ENCODE measurements around the gene MED13L. TPM values are rescaled to one million over a fixed set of nuclear protein-coding genes. Genes with fewer than 3 reads are reported as not detected.

MED13L gene
- total and polyA plus RNA-seq, 2 of the 4 experiments (the other 2 are of a cell fraction), result 17.9 to 49.1 TPM

DNA sequence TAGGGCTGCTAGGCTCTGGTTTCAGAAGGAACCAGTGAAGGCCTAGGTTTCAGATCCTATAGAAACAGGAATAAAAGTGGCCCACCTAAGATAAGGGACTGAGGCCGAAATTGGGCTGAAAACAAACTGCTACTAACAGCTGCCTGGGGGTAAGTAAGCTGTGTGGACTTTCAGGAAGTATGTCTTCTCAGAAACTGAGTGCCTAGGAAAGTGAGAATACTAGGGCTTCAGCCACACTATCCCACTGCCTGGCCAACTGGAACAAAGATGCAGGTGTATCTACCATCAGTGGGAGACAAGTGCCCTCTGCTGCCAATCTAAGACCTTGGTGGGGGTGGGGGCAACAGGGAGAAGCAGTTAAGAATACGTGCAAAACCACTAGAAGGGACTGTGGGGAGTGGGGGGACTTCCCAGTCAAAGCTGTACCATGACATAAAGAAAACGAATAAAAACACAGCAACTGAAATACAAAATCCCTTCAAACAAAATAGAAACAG is 82.5 kb downstream of the MED13L start:
- CTCF ChIA-PET, result no interaction called here

More for the DNA sequence above, 82.5 kb downstream of the MED13L start:
- no peak overlapping the region for H2BK5ac ChIP-seq (ENCODE audit: low read depth, low read length, poor library complexity, severe bottlenecking)
- H3K4me3 ChIP-seq (ENCODE audit: insufficient read depth, low read depth, low read length), result no peak overlapping the region
- ATAC-seq (ENCODE audit: low read depth) (no peak), DNase-seq (no peak)
- no peaks in the 10 kb centered on the region for H3K9me3 ChIP-seq (ENCODE audit: control insufficient read depth, insufficient read depth, low read length)
- H3K79me1 ChIP-seq (ENCODE audit: low read depth in 1 of 2, low read length in 2 of 2), result peaks cover 15 to 73% of the 10 kb centered on the region in 2 experiments
- peaks cover 77% of the 10 kb centered on the region for H4K20me1 ChIP-seq (ENCODE audit: insufficient read depth, low read length)
- H2AK5ac ChIP-seq (ENCODE audit: low read depth, low read length), result no peak overlapping the region
- no peak overlapping the region for H3K56ac ChIP-seq (ENCODE audit: extremely low read depth, insufficient read depth, low read length)
- dilution Hi-C loops (cut with HindIII; ENCODE audit: low sequenced_read_pairs, unreplicated experiment) (no loop called here), in situ Hi-C loops (cut with MboI; ENCODE audit: low sequenced_read_pairs) (no loop called here), intact Hi-C loops (cut with micrococcal nuclease) (no loop called here)
- no peak overlapping the region for H4K91ac ChIP-seq (ENCODE audit: insufficient read depth, low read depth, low read length)
- TF ChIP-seq RCOR1 (IDR thresholded peaks at IDR 0.05; ENCODE audit: insufficient replicate concordance, low read length) (no peak), BHLHE40 (IDR thresholded peaks at IDR 0.05; ENCODE audit: low read depth, low read length) (no peak), NFE2L2 (IDR thresholded peaks at IDR 0.05; ENCODE audit: low read depth, low read length) (no peak), MXI1 (IDR thresholded peaks at IDR 0.05; ENCODE audit: borderline replicate concordance, low read depth, low read length) (no peak), CHD1 (IDR thresholded peaks at IDR 0.05; ENCODE audit: low read depth, low read length) (no peak), MAFK (IDR thresholded peaks at IDR 0.05; ENCODE audit: low read depth, low read length) (no peak), POLR2A (IDR thresholded peaks at IDR 0.05; ENCODE audit: low read depth, low read length) (no peak), MAZ (IDR thresholded peaks at IDR 0.05; ENCODE audit: borderline replicate concordance, low read depth, low read length) (no peak), RFX5 (IDR thresholded peaks at IDR 0.05; ENCODE audit: low read depth, low read length) (no peak), CEBPB (IDR thresholded peaks at IDR 0.05; ENCODE audit: low read depth, low read length) (no peak), FOS (IDR thresholded peaks at IDR 0.05; ENCODE audit: low read depth, low read length) (no peak)
- TF ChIP-seq, protein P1, sequence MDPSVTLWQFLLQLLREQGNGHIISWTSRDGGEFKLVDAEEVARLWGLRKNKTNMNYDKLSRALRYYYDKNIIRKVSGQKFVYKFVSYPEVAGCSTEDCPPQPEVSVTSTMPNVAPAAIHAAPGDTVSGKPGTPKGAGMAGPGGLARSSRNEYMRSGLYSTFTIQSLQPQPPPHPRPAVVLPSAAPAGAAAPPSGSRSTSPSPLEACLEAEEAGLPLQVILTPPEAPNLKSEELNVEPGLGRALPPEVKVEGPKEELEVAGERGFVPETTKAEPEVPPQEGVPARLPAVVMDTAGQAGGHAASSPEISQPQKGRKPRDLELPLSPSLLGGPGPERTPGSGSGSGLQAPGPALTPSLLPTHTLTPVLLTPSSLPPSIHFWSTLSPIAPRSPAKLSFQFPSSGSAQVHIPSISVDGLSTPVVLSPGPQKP (IDR thresholded peaks at IDR 0.05; ENCODE audit: borderline replicate concordance, low read depth, low read length), result no peak
- TF ChIP-seq, protein P2, sequence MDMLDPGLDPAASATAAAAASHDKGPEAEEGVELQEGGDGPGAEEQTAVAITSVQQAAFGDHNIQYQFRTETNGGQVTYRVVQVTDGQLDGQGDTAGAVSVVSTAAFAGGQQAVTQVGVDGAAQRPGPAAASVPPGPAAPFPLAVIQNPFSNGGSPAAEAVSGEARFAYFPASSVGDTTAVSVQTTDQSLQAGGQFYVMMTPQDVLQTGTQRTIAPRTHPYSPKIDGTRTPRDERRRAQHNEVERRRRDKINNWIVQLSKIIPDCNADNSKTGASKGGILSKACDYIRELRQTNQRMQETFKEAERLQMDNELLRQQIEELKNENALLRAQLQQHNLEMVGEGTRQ (IDR thresholded peaks at IDR 0.05; ENCODE audit: low read depth, low read length), result no peak
- TF ChIP-seq, protein P3, sequence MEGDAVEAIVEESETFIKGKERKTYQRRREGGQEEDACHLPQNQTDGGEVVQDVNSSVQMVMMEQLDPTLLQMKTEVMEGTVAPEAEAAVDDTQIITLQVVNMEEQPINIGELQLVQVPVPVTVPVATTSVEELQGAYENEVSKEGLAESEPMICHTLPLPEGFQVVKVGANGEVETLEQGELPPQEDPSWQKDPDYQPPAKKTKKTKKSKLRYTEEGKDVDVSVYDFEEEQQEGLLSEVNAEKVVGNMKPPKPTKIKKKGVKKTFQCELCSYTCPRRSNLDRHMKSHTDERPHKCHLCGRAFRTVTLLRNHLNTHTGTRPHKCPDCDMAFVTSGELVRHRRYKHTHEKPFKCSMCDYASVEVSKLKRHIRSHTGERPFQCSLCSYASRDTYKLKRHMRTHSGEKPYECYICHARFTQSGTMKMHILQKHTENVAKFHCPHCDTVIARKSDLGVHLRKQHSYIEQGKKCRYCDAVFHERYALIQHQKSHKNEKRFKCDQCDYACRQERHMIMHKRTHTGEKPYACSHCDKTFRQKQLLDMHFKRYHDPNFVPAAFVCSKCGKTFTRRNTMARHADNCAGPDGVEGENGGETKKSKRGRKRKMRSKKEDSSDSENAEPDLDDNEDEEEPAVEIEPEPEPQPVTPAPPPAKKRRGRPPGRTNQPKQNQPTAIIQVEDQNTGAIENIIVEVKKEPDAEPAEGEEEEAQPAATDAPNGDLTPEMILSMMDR (conservative IDR thresholded peaks at IDR 0.05; ENCODE audit: low read depth, low read length), result no peak
- H3K36me3 ChIP-seq (ENCODE audit: control insufficient read depth, insufficient read depth, low read length), result no peaks in the 10 kb centered on the region
- H3K4me1 ChIP-seq (ENCODE audit: control insufficient read depth, insufficient read depth, low read length), result peaks cover 7% of the 10 kb centered on the region
- H3K27ac ChIP-seq (ENCODE audit: insufficient read depth, low read length), result no peak overlapping the region
- H4K5ac ChIP-seq (ENCODE audit: low read depth, low read length), result no peak overlapping the region
- 0 out of 2 replicates have a peak overlapping the region, but pooled peaks have one; percentile 38 for H3K23ac ChIP-seq (ENCODE audit: low read depth, low read length)
- H3K27me3 ChIP-seq (ENCODE audit: control insufficient read depth, insufficient read depth, low read length), result no peaks in the 10 kb centered on the region
- no peak overlapping the region for H2AK9ac ChIP-seq (replicated peaks; ENCODE audit: low read depth, low read length, poor library complexity)
- no peak overlapping the region for H3K18ac ChIP-seq (ENCODE audit: low read depth, low read length)
- H3K4ac ChIP-seq (ENCODE audit: low read depth, low read length), result no peak overlapping the region
- no peak overlapping the region for H3K4me2 ChIP-seq (ENCODE audit: low read depth, low read length)
- peaks cover 20% of the 10 kb centered on the region for H3K9me1 ChIP-seq (ENCODE audit: insufficient read depth, low read length)
- no peak overlapping the region for H3K9ac ChIP-seq (ENCODE audit: low read depth, low read length)
- no peak overlapping the region for H2BK15ac ChIP-seq (ENCODE audit: low read depth, low read length)
- no TSS peak for BruUV-seq (replicated peaks)
- H3K14ac ChIP-seq (replicated peaks; ENCODE audit: low read depth, low read length), result no peak overlapping the region; the same call in 1 of the 2 replicates
- no peak overlapping the region for H2AFZ ChIP-seq (replicated peaks; ENCODE audit: low read length, poor library complexity)
- WGBS, 2 experiments (ENCODE audit: extremely low coverage in 2 of 2, insufficient read length in 1 of 2), result no CpG with 5 or more reads among the region's 3 CpGs
- H4K8ac ChIP-seq (ENCODE audit: low read depth in 2 of 2, low read length in 2 of 2), result no peak overlapping the region
- H2BK120ac ChIP-seq (ENCODE audit: low read depth, low read length), result no peak overlapping the region
- H2BK20ac ChIP-seq (ENCODE audit: low read depth, low read length), result no peak overlapping the region
- POLR2A ChIA-PET (ENCODE audit: unreplicated experiment), result no interaction called here
